ENCODE results near the gene TNIK. TPM values are rescaled to one million over a fixed set of nuclear protein-coding genes. Genes with fewer than 3 reads are reported as not detected.

The TNIK gene
- total RNA-seq, 1 experiment from 2014 or later, result 0.69 TPM

DNA sequence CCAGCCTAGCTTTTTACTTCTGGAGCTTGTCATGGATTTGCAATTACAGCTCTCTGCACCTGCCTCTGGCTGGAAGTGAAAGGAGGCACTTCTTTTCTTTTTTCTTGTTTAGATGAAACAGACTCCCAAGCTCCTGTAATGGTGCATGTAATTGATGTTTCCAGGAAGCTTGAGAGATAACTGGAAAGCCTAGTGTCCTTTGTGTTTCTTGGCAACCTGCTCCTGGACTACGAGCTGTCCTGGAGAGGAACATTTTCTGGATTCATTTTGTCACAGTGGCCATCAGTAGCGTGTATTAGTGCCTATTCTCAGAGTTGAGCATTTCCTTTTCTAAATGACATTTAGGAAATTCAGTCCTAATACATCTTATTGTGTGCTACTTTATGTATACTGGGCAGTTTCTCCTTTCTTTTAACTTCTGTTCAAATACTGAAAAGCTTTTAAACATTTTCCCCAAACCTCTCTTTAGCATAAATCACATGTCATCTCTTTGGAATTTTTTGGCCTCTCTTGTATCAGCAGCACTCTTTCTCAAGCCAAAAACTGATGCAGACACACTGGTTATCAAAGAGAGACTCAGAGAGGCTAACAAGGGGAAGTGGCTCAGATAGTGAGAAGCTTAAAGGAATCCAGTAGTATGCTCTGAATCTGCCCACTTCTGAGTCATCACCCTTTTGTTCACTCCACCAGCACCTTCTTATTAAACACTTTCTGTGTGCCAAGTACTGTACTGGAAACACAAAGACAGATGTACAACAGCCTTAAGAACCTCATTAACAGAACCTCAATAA lies 371.0 kb downstream of the TNIK start:
- Histone ChIP-seq H3K4me3 (ENCODE audit: low read depth, low read length, poor library complexity, severe bottlenecking) (no peak overlapping the region), H3K36me3 (ENCODE audit: insufficient read depth, low read length, poor library complexity, severe bottlenecking) (no peaks in the 10 kb centered on the region), H3K27ac (ENCODE audit: low read depth, low read length, poor library complexity, severe bottlenecking) (no peak overlapping the region), H3K9me3 (ENCODE audit: low read depth, low read length, poor library complexity, severe bottlenecking) (no peaks in the 10 kb centered on the region), H3K4me1 (ENCODE audit: insufficient read depth, low read length, poor library complexity, severe bottlenecking) (peaks cover 17% of the 10 kb centered on the region), H3K27me3 (replicated peaks; ENCODE audit: insufficient read depth, low read depth, low read length, poor library complexity) (no peaks in the 10 kb centered on the region)
- peak; percentile 49 for DNase-seq (ENCODE audit: low spot score)
- ChIA-PET POLR2A (ENCODE audit: low non-redundant PET) (interaction anchor here (0.6 kb wide), 1 partner anchor 19 kb away, joined by 3 read pairs; no protein-coding TSS in a partner anchor), CTCF (no interaction called here)
- TF ChIP-seq EZH2 (IDR thresholded peaks at IDR 0.05; ENCODE audit: borderline replicate concordance, low read depth, low read length, poor library complexity, severe bottlenecking) (no peak), CTCF (conservative IDR thresholded peaks at IDR 0.05; ENCODE audit: low read depth, low read length) (no peak)
- no TSS peak for BruUV-seq (replicated peaks)
- intact Hi-C loops (cut with micrococcal nuclease; ENCODE audit: unreplicated experiment), result no loop called here

GRCh38 chr3:171088496-171088895 lies 371.7 kb downstream of the TNIK start:
- Histone ChIP-seq H3K4me3 (ENCODE audit: low read depth, low read length, poor library complexity, severe bottlenecking) (no peak overlapping the region), H3K4me1 (ENCODE audit: insufficient read depth, low read length, poor library complexity, severe bottlenecking) (peaks cover 17% of the 10 kb centered on the region), H3K36me3 (ENCODE audit: insufficient read depth, low read length, poor library complexity, severe bottlenecking) (no peaks in the 10 kb centered on the region), H3K9me3 (ENCODE audit: low read depth, low read length, poor library complexity, severe bottlenecking) (no peaks in the 10 kb centered on the region), H3K27ac (ENCODE audit: low read depth, low read length, poor library complexity, severe bottlenecking) (no peak overlapping the region), H3K27me3 (replicated peaks; ENCODE audit: insufficient read depth, low read depth, low read length, poor library complexity) (no peaks in the 10 kb centered on the region)
- no TSS peak for BruUV-seq (replicated peaks)
- intact Hi-C loops (cut with micrococcal nuclease; ENCODE audit: unreplicated experiment), result no loop called here
- TF ChIP-seq EZH2 (IDR thresholded peaks at IDR 0.05; ENCODE audit: borderline replicate concordance, low read depth, low read length, poor library complexity, severe bottlenecking) (no peak), CTCF (conservative IDR thresholded peaks at IDR 0.05; ENCODE audit: low read depth, low read length) (no peak)
- peak; percentile 50 for DNase-seq (ENCODE audit: low spot score)
- POLR2A ChIA-PET (ENCODE audit: low non-redundant PET), result no interaction called here
- CTCF ChIA-PET, result no interaction called here

DNA sequence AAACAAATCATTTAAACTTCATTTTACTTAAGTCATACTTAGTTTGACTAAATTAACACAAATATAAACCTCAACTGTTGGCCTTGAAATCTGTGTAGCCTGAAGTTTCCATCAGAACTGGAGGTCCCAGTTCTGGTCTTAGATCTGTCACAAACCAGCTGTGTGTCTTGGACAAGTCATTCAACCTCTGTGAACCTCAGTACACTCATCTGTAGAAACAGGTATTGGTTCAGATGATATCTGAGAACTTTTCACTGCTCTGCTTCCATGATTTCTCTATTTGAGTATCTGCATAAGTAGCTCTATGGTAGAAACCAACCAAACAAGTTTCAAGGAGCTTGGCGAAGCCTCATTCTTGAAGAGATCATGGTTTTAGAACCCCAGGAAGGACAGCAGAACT lies 373.3 kb downstream of the TNIK start:
- Histone ChIP-seq H3K4me3 (ENCODE audit: low read depth, low read length, poor library complexity, severe bottlenecking) (no peak overlapping the region), H3K9me3 (ENCODE audit: low read depth, low read length, poor library complexity, severe bottlenecking) (no peaks in the 10 kb centered on the region), H3K36me3 (ENCODE audit: insufficient read depth, low read length, poor library complexity, severe bottlenecking) (no peaks in the 10 kb centered on the region), H3K27ac (ENCODE audit: low read depth, low read length, poor library complexity, severe bottlenecking) (no peak overlapping the region), H3K27me3 (replicated peaks; ENCODE audit: insufficient read depth, low read depth, low read length, poor library complexity) (no peaks in the 10 kb centered on the region), H3K4me1 (ENCODE audit: insufficient read depth, low read length, poor library complexity, severe bottlenecking) (peaks cover 17% of the 10 kb centered on the region)
- no TSS peak for BruUV-seq (replicated peaks)
- TF ChIP-seq CTCF (conservative IDR thresholded peaks at IDR 0.05; ENCODE audit: low read depth, low read length), result no peak
- DNase-seq (ENCODE audit: low spot score), result no peak
- intact Hi-C loops (cut with micrococcal nuclease; ENCODE audit: unreplicated experiment), result no loop called here
- ChIA-PET CTCF (no interaction called here), POLR2A (ENCODE audit: low non-redundant PET) (no interaction called here)

All from A673 (cell line).